LoVo (cell line): ENCODE results near the gene NEO1.
A peak's percentile ranks its signal among the peaks of the same experiment; 100 is the strongest.

Source experiments
- DNase-seq: peaks from one replicate; pipeline ENCODE4 v3.0.0-alpha.2; 2016; ENCODE audit warnings: low spot score

NEO1 gene

DNA sequence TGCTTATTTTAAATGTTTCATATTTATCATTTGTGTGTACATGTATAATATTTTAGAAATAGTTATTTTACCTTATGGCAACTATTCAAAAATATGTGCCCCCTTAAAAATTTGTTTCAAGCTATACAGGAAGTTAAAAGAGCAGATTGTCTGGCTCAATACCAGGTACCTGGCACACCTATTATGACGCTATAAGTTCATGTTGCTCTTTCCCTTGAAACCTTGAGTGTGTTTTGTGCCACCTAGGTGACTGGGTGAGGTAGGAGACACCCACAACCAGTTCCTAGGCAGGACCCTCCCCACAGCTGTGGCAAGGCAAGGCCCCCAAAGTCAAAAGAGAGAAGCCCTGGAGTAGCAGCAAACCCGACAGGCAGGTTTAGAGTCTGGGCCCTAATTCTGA lies 20.6 kb upstream of the NEO1 start:
- no peak for DNase-seq

DNA sequence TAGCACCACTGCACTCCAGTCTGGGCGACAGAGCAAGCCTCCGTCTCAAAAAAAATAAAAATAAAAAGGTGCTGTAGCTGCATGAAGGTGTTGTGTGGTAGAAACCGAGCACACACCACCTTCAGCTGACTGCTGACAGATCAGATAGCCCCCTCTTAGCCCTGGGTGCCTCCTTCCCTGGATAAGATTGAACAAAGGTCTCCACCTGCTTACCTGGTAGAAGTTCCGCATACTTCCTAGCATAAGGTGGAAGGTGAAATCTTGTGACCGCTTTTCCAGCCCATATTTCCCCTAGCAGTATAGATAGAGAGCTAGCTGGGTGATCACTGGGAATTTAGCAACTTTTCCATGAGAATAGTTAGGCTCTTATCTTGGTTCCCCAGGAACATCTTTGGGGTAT lies 18.7 kb upstream of the NEO1 start:
- no peak for DNase-seq

DNA sequence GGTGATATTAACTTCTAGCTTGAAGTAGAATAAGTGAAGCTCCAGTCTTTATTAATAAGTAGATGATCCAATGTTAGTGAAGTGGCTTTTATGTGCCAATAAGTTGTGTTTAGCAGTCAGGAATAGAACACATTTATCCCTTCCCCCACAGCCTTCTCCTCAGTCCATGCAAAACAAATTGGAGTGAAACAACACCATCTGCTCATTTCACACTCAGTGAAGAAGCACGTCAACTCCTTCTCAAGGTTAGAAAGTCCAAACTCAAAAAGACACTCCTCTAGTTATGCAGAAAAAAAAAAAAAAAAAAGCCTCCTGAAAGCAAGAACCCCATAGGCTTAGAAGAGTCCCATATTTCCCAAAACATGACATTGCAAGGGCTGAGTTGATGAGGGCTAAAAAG lies 18.0 kb upstream of the NEO1 start:
- no peak for DNase-seq

DNA sequence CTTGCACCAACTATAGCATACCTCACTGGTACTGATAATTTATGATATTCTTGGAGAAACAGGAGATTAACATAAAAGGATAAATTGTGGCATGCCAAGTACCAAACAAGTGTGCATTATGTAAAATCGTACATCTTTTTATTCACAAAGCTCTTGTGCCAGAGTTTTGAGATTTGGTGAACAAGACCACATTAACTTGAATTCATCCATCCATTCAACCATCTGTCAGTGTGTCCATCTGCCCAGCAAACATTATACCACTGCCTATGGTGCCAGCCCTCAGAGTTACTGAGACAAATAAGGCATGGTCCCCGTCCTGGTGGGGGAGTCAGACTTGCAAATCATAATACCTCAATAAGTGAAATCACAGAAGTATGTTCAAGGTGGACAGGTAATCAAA lies 17.0 kb upstream of the NEO1 start:
- no peak for DNase-seq

DNA sequence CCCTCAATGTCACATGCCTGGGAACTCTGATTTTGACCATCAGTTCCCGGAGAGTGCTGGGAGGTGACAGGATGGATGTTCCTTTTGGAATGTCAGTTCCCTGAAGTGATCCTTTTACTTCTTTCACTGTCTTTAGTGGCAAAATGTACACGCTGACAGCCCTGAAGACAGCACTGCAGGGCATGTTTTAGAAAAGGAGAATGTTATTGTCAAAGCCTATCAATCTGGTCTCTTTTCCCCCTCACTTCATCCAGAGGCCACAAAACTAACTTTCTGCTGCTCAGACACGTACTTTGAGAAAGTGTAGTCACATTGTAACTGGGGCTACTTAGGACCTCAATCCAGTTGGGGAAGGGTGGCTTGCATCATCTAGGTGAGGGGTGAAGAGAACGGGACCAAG lies 14.0 kb upstream of the NEO1 start:
- DNase-seq = no peak

DNA sequence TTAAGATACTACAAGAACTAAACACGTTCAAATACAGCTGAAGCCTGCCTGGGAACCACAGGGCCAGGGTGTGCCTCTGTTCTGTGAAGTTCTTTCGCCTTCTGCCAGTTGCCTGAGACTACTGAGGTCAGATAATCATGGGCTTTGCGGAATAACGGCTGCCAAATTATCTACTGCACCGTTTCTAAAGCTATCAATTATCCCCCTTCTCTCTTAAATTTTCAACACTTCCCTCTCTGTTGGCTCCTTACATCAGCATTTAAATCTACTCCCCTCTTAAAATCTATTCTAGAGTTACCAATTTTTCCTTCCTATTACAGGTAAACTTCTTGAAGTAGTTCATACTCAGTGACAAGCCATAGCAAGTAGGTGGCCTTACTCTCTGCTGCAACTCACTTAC lies 6.2 kb upstream of the NEO1 start:
- DNase-seq = no peak

GRCh38 chr15:73047882-73048281 lies 4.4 kb upstream of the NEO1 start:
- DNase-seq = no peak

- no peak for DNase-seq
Measured at GRCh38 chr15:73048624-73049295, 3.5 kb upstream of the NEO1 start.

DNA sequence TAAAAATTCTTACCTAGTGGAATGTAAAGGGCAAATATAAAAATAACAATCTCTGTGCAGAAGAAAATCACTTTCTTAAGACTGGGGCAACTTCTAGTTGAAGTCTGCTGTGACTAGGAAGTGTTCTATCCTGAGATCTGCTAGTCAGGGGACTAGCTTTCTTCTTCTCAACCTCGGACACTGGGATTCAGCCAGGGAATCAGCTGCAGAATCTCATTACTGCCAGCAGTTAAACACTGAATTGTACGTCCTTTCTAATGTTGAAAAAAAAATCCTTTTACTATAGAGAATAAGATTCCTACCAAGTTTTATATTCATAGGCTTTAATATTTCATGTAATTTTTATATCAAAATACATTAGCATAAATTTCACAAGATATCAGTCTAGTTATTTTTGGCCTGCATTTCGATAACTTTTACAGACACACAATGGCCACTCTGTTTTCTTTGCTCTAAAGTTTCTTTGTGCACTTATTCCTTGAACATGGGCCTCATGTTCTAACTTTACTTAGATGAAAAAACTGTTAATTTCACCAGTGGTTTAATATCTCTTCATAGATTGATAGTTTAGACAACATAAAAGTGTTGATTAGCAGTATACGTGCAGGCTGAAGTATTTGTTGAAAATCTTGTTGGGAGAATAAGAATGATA lies 2.6 kb upstream of the NEO1 start:
- no peak for DNase-seq

DNA sequence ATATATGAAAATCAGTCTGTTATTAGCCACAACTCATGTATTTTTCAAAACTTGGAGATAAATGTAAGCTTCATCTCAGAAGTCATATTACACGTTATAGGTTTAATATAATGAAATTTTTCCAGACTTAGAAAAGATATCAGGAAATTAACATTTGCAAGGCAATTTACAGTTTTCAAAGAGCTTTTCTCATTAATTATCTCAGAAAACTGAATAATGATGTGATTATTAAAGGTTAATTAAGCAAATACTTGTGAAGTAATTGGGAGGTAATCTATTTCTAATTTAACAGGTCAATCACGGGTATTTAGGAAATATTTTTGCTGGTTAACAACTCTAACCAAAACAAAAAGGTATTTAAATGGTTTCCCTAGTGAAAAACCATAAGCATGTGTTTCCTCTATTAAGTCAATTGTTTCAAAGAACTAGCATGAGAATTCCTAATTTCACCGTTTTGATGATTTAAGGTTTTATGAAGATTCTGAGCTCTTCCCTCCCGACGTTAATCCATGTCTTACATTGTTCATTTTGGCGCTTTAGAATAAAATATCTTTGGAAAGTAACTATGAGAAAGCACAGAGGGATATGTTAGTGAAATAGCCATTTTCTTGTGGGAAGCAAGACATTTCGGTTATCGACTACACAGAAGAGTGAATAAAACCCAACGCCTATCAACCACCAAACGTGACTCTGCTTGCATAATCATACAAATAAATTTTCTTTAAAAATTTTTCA lies 1.5 kb upstream of the NEO1 start:
- DNase-seq = no peak

DNA sequence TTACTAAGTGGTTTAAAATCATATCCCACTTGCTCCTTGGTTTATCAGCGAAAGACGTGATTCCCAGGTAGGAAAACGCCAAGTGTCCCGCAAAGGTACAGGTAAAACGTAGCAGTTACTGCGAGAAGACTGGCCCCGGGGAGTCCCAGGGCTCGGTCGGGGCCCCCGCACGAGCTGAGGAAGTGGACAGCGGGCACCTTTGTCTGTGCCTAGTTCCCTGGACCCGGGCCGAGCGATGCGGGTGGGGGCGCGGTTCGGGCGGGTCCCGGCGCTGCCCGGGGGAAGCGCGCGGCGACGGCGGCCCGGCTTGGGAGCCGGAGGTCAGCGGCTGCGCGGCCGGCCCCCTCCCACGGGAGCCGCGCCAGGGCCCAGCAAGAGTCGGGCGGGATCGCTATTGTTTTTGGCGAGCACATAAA lies 864 bp upstream of the NEO1 start:
- no peak for DNase-seq

- DNase-seq = peak; percentile 54
Measured at GRCh38 chr15:73052653-73053397, 562 bp downstream of the NEO1 start.

GRCh38 chr15:73053398-73053723 lies 1.1 kb downstream of the NEO1 start:
- DNase-seq = no peak

DNA sequence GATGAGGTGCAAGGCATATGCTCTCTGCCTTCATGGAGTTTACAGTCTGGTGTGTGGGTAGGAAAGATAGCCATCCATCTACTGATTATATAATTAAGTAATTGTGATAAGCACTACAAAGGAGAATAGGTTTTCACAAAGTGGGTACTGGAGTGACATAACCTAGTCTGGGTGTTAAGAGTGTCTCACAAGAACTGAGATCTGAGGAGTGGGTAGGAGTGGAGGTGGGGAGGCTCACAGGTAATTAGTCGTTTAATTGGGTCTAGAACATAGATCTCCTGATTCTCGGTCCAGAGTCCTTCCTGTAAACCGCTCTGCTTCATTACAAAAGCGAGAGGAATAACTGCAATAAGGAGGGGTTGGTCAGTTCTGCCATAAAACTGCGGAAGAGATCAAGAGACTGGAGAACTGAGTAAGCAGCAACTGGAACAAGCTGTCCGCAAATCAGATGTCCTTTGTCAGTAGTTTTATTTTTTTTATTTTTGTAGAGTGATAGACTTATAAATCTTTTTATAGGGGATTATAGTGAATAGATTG lies 2.2 kb downstream of the NEO1 start:
- DNase-seq = no peak

DNA sequence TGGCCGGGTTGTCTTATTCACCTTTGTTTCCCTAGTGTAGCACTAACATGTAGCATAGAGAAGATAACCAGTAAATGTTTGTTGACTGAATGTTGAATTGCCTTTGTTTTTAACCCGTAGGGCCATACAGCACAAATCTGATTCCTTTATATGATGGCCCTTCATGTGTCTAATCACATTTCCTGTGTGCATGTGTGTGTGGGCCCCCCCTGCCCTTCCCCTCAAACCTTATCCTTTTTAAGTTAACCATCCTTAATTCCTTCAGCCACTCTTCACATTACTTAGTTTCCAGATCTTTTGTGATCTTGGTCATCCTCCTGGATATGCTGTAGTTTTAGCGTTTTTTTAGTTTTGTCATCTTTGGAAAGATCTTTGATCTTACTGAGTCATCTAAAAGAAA lies 4.2 kb downstream of the NEO1 start:
- DNase-seq = no peak

DNA sequence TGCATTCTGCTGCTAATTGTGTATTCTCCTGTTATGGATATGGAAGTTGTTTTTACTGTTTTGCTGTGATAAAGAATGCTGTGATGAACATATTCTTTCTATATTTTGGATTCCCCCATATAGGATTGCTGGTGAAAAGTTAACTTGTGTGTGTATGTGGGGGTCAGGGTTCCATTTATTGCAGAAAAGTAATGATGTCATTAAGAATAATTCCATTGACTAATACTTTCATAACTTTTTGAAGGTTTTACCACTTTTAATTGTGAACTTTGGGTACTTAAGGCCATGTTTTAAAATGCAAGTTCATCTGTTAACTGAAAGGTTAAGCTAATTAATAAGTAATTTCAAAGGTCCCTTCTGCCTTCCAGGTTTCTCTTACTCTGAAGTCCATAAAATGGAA lies 6.2 kb downstream of the NEO1 start:
- no peak for DNase-seq

- DNase-seq = no peak
Measured at GRCh38 chr15:73065114-73065513, 12.9 kb downstream of the NEO1 start.

- no peak for DNase-seq
Measured at GRCh38 chr15:73069109-73069508, 16.8 kb downstream of the NEO1 start.

- no peak for DNase-seq
Measured at GRCh38 chr15:73072894-73073293, 20.6 kb downstream of the NEO1 start.

DNA sequence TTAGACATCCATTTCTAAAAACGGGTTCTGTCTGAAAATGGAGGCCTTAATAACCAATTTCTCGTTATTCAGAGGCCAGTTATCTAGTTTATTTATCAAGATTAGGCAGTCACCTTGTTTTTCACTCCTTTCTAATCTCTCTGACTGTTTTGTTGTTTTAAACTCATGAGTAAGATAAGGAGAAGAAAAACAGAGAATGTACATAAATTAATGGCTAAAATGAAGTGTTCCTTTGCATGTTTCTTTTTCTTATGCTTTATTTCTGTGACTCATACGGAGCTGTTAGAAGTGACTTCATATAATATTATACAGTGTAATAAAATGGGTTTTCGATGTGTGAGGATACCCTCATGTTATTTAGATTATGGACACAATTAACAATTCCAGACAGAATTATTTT lies 22.0 kb downstream of the NEO1 start:
- no peak for DNase-seq

DNA sequence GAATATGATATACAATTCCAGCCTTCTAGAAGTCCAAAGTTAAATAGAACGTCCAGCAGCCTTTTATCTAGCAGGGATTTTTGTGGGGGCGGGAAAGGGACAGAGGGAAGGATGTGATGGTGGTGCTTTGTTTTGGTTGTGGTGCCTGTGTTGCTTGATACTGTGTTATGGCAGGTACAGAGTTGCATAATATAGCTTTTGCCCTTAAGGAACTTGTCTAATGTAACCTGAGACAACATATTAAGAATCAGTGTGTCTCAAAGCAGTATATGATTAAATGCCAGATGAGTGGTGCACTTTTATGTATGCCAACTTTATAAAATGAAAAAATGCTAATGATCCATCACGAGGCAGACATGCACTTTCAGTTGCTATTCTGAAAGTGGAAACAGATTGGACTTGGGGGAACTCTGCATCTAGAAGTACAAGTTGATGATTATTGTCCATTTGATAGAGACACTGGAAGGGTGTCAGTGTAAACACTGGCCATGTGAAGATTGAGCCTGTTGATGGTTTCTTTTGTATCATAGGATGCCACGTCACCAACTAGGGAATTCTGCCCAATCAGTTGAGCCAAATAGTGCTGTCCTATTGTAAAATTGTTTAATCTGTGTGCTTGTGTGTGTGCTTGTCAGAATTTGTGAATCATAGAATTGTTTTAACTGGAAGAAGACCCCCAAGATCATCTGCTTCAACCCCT lies 23.0 kb downstream of the NEO1 start:
- DNase-seq = no peak

DNA sequence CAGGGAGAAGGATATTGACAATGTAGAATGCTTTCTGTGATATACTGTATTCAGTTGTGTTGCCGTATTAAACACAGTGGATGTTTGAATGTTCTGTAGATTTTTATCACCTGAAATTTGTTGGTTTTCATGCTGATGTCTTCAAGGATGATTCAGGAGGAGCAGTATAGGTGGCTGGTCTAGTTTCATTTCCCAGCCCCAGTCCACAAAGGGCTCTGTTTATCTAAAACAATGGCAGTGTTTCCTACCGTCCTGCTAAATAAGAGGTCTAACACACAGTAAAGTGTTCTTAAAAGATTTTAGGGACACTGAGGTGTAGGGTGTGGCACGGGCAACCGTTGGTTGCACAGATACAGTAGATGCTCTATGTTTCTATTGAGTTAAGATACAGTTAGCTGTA lies 26.0 kb downstream of the NEO1 start:
- DNase-seq = no peak
